Esophagus (tissue), 2 donors: ENCODE measurements around the gene CCT4. TPM values are rescaled to one million over a fixed set of nuclear protein-coding genes. Genes with fewer than 3 reads are reported as not detected.
"Not testable (repeated sequence)": the region's sequence is repeated elsewhere in the genome, so short reads cannot be mapped to it uniquely, and the experiment has no call there.

ENCODE experiments used
- H3K27ac ChIP-seq, 2 donors: one replicate each; pipeline ENCODE4 v1.5.1; 2013; ENCODE audit warnings: low read depth in 2 of 2, mild to moderate bottlenecking in 2 of 2, inconsistent platforms in 1 of 2, low read length in 1 of 2, moderate library complexity in 1 of 2
- H3K27me3 ChIP-seq, 2 donors: one replicate each; pipeline ENCODE4 v1.6.1; 2013; ENCODE audit warnings: low read length in 2 of 2, control low read depth in 1 of 2, mild to moderate bottlenecking in 1 of 2; ENCODE audit not compliant: insufficient read depth in 2 of 2, control insufficient read depth in 1 of 2
- H3K36me3 ChIP-seq, 2 donors: one replicate each; pipeline ENCODE4 v1.6.1; 2013; ENCODE audit warnings: low read length in 1 of 2; ENCODE audit not compliant: control insufficient read depth in 2 of 2, insufficient read depth in 2 of 2
- H3K4me1 ChIP-seq, 2 donors: one replicate each; pipeline ENCODE4 v1.6.1; 2013; ENCODE audit warnings: low read length in 1 of 2; ENCODE audit not compliant: control insufficient read depth in 2 of 2, insufficient read depth in 2 of 2
- H3K4me3 ChIP-seq, 2 donors: one replicate each; pipeline ENCODE4 v1.5.1; 2013; ENCODE audit warnings: low read length in 2 of 2, mild to moderate bottlenecking in 2 of 2, low read depth in 1 of 2, moderate library complexity in 1 of 2
- H3K9me3 ChIP-seq, 2 donors: one replicate each; pipeline ENCODE4 v1.6.1; 2013; ENCODE audit warnings: mild to moderate bottlenecking in 2 of 2, low read depth in 1 of 2, low read length in 1 of 2, moderate library complexity in 1 of 2; ENCODE audit not compliant: control insufficient read depth in 2 of 2, insufficient read depth in 1 of 2
- WGBS, 2 donors: extraction: QIAGEN DNeasy Blood & Tissue Kit; methylation state at CpG; one replicate each; pipeline ENCODE4 v1.1.7; 2013; 5-methylcytosine and 5-hydroxymethylcytosine counted together
- polyA plus RNA-seq, 2 donors: library from polyadenylated mRNA; stranded (reverse); fragments of 200-250 nt; gene quantifications; one replicate each; pipeline ENCODE4 v1.2.3, GENCODE V29; 2013
- donor health status: healthy with polysubstance abuse.
- donor health status: Bipolar disorder and iron deficiency.

Gene CCT4
- polyA plus RNA-seq, 2 donors, result 19.5 to 75.1 TPM

DNA sequence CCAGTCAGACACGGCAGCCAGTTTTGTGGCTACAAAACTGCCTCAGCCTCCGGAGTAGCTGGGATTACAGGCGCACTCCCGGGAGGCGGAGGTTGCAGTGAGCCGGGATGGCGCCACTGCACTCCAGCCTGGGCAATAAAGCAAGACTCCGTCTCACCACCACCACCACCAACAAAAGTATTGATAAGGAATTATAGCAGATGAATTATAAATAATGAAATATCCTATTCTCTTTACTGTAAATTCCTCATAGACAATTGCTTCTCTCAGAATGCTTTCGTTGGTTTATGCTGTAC lies 33.2 kb downstream of the CCT4 start:
- H3K27ac ChIP-seq, result peak overlapping the region; percentile 79 to 86
- H3K4me1 ChIP-seq, result peaks cover 0 to 5% of the 10 kb centered on the region in 2 donors
- H3K4me3 ChIP-seq, result peak overlapping the region; percentile 54 to 97
- no peaks in the 10 kb centered on the region for H3K27me3 ChIP-seq
- no peaks in the 10 kb centered on the region for H3K36me3 ChIP-seq
- 33 to 46% methylated on average over 9 of the region's 9 CpGs for WGBS, 2 donors
- H3K9me3 ChIP-seq, result no peaks in the 10 kb centered on the region

DNA sequence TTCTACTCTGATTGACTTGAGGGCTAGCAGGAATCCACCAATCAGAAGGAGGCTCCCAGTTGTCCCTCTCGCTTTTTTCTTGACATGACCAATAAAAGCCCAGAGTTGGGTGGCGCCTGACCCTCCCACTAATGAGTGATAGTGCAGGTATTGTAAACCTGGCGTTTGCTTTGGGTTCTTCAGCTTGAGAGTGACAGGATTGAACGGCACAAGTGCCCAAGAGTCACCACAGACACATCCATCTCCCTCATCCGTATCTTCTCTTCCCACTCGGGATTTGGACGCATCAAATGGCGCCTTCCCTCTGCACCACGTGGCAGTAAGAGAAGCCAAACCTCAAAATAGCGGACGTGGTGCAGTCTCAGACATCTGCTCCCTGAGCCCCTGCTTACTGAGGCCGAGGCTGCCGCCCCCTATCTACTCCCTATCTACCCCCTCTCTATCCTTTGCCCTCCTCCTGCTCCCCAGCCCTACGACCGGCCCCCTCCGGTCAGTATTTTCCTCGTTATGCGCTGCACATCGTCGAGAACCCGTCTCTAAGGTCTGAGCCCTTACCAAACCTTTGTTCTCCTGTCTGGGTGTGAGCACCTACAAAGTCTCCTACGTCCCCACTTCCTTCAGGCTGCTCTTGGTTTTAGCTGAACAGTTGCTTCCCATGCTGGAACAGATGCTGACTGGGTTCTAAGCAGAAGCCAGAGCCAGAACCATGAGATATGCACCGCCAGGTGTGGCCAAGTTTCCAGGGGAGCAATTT lies 33.7 kb downstream of the CCT4 start:
- Histone ChIP-seq H3K9me3 (no peaks in the 10 kb centered on the region), H3K4me1 (peaks cover 0 to 5% of the 10 kb centered on the region in 2 donors), H3K36me3 (no peaks in the 10 kb centered on the region), H3K27me3 (no peaks in the 10 kb centered on the region), H3K27ac (peak overlapping the region; percentile 86 to 95), H3K4me3 (peak overlapping the region; percentile 71 to 97)
- WGBS, 2 donors, result 2% methylated on average over 23 of the region's 23 CpGs

DNA sequence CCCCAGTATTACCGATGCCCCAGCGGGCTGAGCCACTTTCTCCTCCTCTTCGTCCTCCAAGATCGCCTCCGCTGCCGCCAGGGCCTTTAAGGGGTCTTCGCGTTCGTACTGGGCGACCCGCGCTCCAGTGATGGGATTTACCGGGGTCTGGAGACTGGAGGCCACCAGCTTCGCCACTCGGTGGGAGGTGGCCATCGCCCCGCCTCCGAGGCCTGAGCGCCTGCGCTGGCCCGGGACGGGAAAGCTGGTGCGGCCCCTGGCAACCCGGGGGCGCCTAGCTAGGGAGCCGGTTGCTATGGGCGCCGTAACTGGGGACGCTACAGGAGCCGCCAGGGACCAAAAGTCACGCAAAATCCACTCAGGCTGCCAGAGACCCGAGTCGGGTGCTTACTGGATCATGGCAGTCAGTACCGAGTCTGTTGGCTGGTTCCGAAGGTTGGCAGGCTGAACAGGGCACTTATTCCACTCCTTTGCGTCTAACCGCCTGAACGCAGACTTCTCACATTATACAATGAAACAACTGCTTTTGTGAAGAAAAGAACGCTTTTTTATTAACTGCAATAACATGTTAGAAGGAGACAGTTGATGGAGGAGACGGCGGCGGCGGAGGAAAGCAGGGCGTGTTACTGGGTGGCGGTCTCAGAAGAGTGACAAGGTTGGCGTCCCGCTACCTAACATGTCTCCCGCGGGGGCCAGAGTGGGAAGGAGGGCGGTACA lies 34.5 kb downstream of the CCT4 start, which contains the start of gene FAM161A:
Gene FAM161A (minus strand): TSS at position 214 of the 717 bp plus-strand sequence. CDS start 19 bp downstream, at position 195.
- H3K9me3 ChIP-seq, result no peaks in the 10 kb centered on the region

DNA sequence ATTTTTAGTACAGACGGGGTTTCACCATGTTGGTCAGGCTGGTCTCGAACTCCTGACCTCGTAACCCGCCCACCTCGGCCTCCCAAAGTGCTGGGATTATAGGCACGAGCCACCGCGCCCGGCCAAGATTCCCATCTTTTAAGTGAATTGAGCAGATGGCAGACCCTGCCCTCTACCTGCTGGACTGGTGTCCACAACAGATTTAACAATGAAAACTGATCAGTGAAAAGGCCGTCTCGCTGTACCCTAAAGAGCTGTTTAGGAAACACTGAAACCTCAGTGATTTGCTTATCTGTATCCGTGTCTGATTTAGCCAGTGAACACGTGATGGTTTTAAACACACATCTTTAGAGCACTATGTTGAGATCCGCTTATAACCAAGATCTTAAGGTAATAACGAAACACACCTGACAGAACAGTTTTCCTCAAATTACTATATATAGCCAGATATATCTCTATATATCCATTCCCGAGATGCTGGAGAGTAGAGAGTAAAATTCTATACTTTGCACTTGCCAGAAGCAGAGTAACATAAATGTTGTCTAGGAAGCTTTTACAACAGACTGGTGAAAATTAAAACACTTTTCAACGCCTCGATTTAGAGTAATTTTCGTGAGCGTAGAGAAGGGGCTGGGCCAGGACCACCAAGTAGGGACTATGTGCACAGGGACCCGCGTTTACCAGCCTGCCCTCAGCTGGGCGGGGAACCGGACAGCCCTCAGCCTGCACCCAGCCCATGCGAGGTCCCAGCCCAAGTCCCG lies 35.2 kb downstream of the CCT4 start:
- Histone ChIP-seq H3K4me3 (peak overlapping the region; percentile 71 to 97), H3K4me1 (peaks cover 0 to 5% of the 10 kb centered on the region in 2 donors), H3K27me3 (no peaks in the 10 kb centered on the region), H3K27ac (peak overlapping the region; percentile 86 to 95), H3K36me3 (no peaks in the 10 kb centered on the region), H3K9me3 (no peaks in the 10 kb centered on the region)
- 10 to 14% methylated on average over 25 to 26 of the region's 26 CpGs for WGBS, 2 donors

More for the DNA sequence above, 34.5 kb downstream of the CCT4 start, which contains the start of gene FAM161A:
- WGBS, 2 donors, result 0 to 1% methylated on average over 46 to 50 of the region's 50 CpGs
- no peaks in the 10 kb centered on the region for H3K36me3 ChIP-seq
- H3K4me3 ChIP-seq, result peak within 1 kb of the TSS; percentile 71 to 97
- no peaks in the 10 kb centered on the region for H3K27me3 ChIP-seq
- H3K4me1 ChIP-seq, result peaks cover 0 to 5% of the 10 kb centered on the region in 2 donors
- peak within 1 kb of the TSS; percentile 86 to 95 for H3K27ac ChIP-seq

DNA sequence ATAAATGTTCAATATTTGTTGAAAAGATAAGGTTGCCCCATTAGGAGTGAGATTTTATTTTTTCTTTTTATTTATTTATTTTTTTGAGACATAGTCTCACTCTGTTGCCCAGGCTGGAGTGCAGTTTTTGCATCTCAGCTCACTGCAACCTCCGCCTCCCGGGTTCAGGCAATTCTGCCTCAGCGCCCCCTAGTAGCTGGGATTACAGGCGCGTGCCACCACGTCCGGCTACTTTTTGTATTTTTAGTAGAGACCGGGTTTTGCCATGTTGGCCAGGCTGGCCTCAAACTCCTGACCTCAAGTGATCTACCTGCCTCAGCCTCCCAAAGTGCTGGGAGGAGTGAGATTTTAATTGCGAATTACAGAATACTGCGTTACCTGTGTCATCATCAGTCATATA lies 37.2 kb downstream of the CCT4 start:
- H3K36me3 ChIP-seq, H3K4me1 ChIP-seq, H3K4me3 ChIP-seq, H3K9me3 ChIP-seq, H3K27ac ChIP-seq, H3K27me3 ChIP-seq: not testable (repeated sequence)
- 96 to 97% methylated on average over 10 of the region's 10 CpGs for WGBS, 2 donors

DNA sequence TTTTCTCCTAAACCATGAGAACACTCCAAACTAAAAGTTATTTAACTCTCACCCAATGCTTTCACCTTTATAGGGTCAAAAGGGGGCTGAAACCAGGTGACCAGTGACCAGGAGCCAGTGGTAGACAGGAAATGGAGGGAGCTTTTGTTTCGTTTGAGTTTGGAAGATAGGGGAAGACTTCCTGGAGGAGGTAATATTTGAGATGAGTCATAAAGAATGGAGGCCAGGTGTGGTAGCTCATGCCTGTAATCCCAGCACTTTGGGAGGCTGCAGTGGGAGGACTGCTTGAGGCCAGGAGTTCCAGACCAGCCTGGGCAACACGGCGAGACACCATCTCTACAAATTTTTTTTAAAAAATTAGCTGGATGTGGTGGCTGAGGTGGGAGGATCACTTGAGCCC lies 43.1 kb downstream of the CCT4 start:
- Histone ChIP-seq H3K9me3 (no peaks in the 10 kb centered on the region), H3K27ac (no peak overlapping the region), H3K4me1 (no peaks in the 10 kb centered on the region), H3K36me3 (peaks cover 0 to 3% of the 10 kb centered on the region in 2 donors), H3K4me3 (no peak overlapping the region), H3K27me3 (no peaks in the 10 kb centered on the region)
- 84 to 90% methylated on average over 3 of the region's 3 CpGs for WGBS, 2 donors

DNA sequence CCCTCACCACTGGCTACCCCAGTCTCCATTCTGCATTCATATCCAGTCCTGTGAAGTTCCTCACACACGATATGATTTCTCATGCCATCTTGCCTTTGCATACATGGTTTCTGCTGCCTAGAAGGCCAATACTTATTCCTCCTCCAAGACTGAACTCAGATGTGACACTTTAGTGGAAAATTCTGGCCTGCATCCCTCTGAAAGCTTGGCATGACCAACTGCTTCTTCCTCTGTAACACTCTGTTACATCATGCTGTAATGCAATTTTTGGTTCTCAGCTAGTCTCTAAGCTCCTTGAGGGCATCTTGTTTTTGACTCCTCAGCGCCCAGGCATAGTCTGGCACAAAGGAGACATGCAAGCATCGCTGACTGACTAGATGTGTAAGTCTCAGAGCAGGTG lies 47.2 kb downstream of the CCT4 start:
- Histone ChIP-seq H3K4me1 (no peaks in the 10 kb centered on the region), H3K4me3 (no peak overlapping the region), H3K27me3 (no peaks in the 10 kb centered on the region), H3K27ac (no peak overlapping the region), H3K9me3 (no peaks in the 10 kb centered on the region), H3K36me3 (peaks cover 0 to 3% of the 10 kb centered on the region in 2 donors)
- 94 to 95% methylated on average over 3 of the region's 3 CpGs for WGBS, 2 donors

DNA sequence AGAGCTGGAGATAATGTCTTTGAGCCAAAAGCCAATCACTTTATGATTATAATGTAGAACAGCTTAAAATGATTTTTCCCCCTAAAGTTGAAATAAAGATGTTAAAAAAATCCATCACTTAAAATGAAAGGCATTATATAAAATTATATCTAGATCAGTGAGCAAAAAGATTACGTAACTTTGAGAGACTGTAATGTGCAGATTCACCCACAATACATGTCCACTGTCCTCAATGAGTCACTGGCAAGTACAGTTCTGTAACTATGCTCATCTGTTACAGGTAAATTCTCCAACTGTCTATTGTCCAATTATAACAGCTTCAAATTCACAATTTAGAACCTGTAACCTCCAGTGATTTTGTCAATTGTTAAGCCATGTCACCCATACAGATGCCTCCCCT lies 53.6 kb downstream of the CCT4 start:
- no peaks in the 10 kb centered on the region for H3K36me3 ChIP-seq
- WGBS, 2 donors, result 50 to 94% methylated on average over 1 of the region's 1 CpG
- H3K27ac ChIP-seq, result no peak overlapping the region

DNA sequence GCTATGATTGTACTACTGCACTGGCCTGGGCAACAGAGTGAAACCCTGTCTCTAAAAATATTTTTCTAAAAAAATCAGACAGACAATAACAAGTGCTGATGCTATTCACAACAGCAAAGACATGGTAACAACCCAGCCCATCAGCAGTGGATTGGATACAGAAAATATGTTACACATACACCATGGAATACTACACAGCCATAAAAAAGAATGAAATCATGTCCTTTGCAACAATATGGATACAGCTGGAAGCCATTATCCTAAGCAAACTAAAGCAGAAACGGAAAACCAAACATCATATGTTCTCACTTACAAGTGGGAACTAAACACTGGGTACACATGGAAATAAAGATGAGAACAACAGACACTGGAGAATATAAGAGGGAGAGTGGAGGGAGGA lies 54.5 kb downstream of the CCT4 start:
- no peaks in the 10 kb centered on the region for H3K9me3 ChIP-seq
- no peaks in the 10 kb centered on the region for H3K27me3 ChIP-seq
- H3K4me1 ChIP-seq, result no peaks in the 10 kb centered on the region
- H3K27ac ChIP-seq, result no peak overlapping the region
- no peaks in the 10 kb centered on the region for H3K36me3 ChIP-seq
- WGBS, 2 donors, result 94% methylated on average over 1 of the region's 1 CpG
- no peak overlapping the region for H3K4me3 ChIP-seq

More for the DNA sequence above, 53.6 kb downstream of the CCT4 start:
- H3K27me3 ChIP-seq, result no peaks in the 10 kb centered on the region
- H3K9me3 ChIP-seq, result no peaks in the 10 kb centered on the region
- no peak overlapping the region for H3K4me3 ChIP-seq
- H3K4me1 ChIP-seq, result no peaks in the 10 kb centered on the region
